ENCODE measurements around the gene WDFY2. TPM values are rescaled to one million over a fixed set of nuclear protein-coding genes. Genes with fewer than 3 reads are reported as not detected.

Gene WDFY2
- total and polyA plus RNA-seq, 2 of the 13 experiments (the other 11 are each of a cell fraction or from before 2014, with no cell fraction given) = 22.6 to 27.0 TPM

- peak; percentile 89 for TF ChIP-seq TAF1 (CRISPR knock-in tag; IDR thresholded peaks at IDR 0.05)
- no peak; the same call in 1 of the 2 replicates for TF ChIP-seq BATF2 (CRISPR knock-in tag; IDR thresholded peaks at IDR 0.05)
- TF ChIP-seq SPEN (CRISPR knock-in tag; IDR thresholded peaks at IDR 0.05; ENCODE audit: low read depth) = peak; percentile 87
- TF ChIP-seq ZNF644 (CRISPR knock-in tag; IDR thresholded peaks at IDR 0.05; ENCODE audit: low read depth) = no peak
- TF ChIP-seq ZNF432 (CRISPR knock-in tag; IDR thresholded peaks at IDR 0.05; ENCODE audit: borderline replicate concordance) = no peak
- peak; percentile 41; the same call in 1 of the 2 replicates for TF ChIP-seq ZBTB33 (CRISPR knock-in tag; IDR thresholded peaks at IDR 0.05)
- peak; percentile 42; the same call in 1 of the 2 replicates for TF ChIP-seq DMAP1 (CRISPR knock-in tag; IDR thresholded peaks at IDR 0.05)
- peak; percentile 1 for TF ChIP-seq U2AF1 (optimal IDR thresholded peaks at IDR 0.05; ENCODE audit: low read depth, low read length)
- no peak for TF ChIP-seq IRX3 (CRISPR knock-in tag; IDR thresholded peaks at IDR 0.05; ENCODE audit: borderline replicate concordance, low read depth)
- TF ChIP-seq BRCA1 (CRISPR knock-in tag; IDR thresholded peaks at IDR 0.05) = no peak
- no peak for TF ChIP-seq REL (CRISPR knock-in tag; conservative IDR thresholded peaks at IDR 0.05)
- TF ChIP-seq ZHX2 (IDR thresholded peaks at IDR 0.05; ENCODE audit: low read depth) = no peak
- no peak for TF ChIP-seq ZHX2 (CRISPR knock-in tag; IDR thresholded peaks at IDR 0.05; ENCODE audit: borderline replicate concordance)
- TF ChIP-seq CBFB (CRISPR knock-in tag; IDR thresholded peaks at IDR 0.05) = no peak
- 0 out of 2 replicates have a peak, but pooled peaks have one; percentile 39 for TF ChIP-seq SNAPC2 (CRISPR knock-in tag; IDR thresholded peaks at IDR 0.05)
- TF ChIP-seq ZSCAN21 (CRISPR knock-in tag; IDR thresholded peaks at IDR 0.05; ENCODE audit: borderline replicate concordance) = no peak
- TF ChIP-seq PRDM15 (CRISPR knock-in tag; IDR thresholded peaks at IDR 0.05) = peak; percentile 66; the same call in 1 of the 2 replicates
Measured at GRCh38 chr13:51583875-51584730, at the start of gene WDFY2 (continued).

All from HepG2 (cell line).